GM18520 (cell line): ENCODE measurements around the gene SYT2.
"Not testable (repeated sequence)": the region's sequence is repeated elsewhere in the genome, so short reads cannot be mapped to it uniquely, and the experiment has no call there.

Source experiments
- ATAC-seq: cut with Tn5 transposase; IDR thresholded peaks from one replicate; pipeline ENCODE4 v1.9.1; 2021; ENCODE audit not compliant: unreplicated experiment

The SYT2 gene

GRCh38 chr1:202599669-202600431, 110.4 kb downstream of the SYT2 start:
- ATAC-seq: no peak

GRCh38 chr1:202597090-202597761, 113.0 kb downstream of the SYT2 start:
- ATAC-seq: no peak

DNA sequence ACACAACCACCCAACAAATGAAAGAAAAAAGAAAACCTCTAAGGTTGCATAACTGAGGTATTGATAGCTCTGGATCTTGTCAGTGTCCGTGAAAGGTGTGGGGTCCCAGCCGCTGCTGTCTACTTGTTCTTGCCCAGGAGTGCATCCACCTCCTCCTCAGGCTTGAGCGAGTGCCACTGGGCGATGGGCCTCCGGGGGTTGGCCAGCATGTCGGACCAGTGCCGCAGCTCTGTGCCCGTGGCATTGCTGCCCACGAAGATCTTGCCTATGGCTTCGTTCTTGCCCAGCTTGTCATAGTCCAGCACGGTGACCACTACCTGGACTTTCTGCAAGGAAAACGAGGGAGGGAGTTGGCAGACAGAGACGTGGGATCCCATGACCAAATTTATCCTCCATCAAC, 113.6 kb downstream of the SYT2 start:
- ATAC-seq: no peak

DNA sequence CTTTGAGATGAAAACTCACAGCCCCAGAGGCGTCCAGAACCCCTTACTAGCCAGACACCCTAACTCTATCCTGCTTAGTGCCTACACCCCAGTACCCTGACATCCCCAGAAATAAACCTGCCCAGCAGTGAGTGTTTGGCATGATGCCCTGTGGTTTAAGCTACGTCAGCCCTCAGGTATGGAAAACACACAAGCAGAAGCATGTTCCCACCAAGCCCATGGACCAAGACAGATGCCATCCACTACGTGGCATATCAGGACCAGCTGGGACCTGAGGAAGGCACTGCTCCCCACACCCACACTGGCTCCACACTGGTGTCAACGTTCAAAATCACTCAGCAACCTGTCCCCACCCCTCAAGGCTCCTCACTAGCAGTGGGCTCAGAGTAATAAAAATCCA, 116.4 kb downstream of the SYT2 start:
- ATAC-seq: no peak

GRCh38 chr1:202592146-202592545, 118.1 kb downstream of the SYT2 start:
- no peak for ATAC-seq

GRCh38 chr1:202591515-202591914, 118.7 kb downstream of the SYT2 start:
- ATAC-seq: no peak

DNA sequence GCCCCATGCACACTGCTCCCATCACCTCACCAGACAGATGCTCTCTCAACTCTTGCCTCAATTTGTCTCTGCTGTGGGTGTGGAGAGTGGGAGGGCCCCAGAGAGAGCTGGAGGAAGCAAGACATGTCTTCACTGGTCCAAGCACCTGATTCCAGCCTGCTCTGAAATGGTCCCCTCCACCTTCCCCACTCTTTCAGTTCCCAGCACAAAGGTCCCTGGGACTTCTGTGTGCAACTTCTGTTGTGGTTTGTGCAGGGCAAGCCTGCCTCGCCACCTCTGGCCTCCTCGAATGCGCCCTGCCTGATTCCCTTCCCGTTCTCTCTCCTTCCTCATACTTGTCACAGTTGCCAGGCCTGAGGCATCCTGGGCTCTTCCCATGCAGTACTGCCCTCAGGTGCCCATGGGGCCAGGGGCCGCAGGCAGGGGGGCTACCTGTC, 119.3 kb downstream of the SYT2 start:
- no peak for ATAC-seq

DNA sequence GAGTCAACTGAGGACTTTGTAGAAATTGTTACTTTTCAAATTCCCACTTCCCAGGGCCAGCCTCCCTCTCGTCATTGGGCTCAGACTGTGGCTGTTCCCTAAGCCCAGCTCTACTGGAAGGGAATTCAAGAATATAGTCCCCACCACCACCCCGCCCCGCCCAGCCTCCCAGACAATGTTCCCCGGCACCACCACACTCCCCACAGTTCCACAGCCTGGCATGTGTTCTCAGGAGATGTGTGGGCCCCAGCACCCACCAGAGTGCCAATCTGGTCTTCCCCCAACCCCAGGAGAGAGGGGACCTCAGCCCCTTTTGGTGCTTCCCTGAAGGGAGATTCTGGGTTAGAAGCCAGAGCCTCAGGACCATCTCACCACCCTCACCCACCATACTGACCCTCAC, 120.1 kb downstream of the SYT2 start:
- ATAC-seq: no peak

DNA sequence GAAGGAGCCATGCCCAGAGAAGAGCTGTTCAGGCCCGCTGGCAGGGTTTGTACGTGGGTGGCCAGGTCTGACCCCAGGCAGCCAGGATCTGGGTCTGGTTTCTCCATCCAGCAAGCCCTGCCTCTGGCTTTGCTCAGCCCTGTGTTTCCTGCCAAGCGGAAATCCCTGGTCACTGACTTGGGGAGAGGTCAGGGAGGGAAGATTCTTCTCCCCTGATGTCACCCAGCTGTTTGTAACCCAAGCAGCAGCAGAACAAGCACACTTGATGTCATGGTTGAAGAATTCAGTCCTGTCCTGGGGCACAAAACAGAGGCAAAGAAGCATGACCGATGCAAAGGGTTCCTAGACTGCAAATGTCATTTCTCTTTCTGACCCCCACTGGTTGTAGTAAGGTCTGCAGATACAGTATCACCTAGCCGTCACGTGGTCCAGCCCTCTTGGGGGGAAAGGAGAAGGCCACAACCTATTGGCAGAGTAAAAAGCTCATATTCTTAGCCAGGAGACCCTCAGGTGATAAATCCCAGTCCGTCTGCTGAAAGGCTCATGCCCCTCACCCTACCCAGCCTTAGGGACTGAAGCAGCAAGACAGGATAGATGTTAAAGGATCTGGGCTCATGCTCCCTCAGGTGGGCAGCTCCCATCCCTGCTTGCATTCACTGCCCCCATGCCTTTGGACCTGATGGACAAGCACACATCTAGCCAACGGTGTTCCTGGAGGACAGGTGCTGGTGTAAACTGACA, 120.9 kb downstream of the SYT2 start:
- ATAC-seq: no peak

GRCh38 chr1:202588503-202589189, 121.6 kb downstream of the SYT2 start:
- ATAC-seq: no peak

DNA sequence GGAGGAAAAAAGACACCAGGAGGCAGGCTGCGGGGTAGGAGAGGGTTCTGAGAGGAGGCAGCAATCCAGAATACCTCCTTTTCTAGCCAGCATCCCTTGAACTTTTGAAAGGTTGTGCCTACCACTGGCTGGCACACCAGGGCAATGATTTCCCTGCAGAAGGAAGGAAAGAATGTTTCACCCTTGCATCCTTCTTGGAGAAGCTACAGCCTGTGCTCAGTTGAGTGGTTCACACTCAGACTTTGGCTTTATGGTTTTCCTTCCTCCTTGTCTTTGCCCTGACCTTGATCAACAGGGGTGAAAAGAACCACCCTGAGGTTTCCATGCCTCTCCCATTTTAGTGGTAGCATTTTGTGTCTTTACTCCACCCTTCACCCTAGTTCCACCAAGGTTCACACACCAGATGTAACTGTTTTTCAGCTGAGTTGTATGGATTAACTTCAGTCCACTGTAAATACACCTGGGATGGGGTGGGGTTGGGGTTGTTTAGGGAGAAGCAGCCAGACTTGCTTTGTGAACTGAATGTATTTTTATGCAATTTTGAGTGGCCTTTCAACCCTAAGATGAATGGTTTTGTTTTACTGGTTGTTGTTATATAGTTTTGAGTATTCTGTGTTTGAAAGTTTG, 122.3 kb downstream of the SYT2 start:
- no peak for ATAC-seq

DNA sequence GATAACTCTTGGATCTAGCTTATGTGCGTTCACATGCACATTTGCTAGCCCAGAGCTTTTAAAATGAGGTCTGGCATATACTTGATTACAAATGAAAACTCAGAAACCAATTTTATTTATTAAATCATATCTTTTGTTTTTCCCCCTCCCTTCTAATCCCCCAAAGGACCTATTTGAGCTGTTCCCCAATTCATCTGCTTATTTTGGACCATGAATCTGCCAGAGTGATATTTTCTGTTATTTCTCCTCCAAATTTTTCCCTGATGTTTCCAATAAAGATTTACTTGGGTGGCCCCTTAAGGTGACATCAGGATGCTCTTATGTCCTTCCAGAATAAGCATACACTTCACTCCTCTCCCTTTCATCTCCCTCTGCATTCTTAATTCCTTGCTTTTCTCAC, 123.4 kb downstream of the SYT2 start:
- no peak for ATAC-seq

DNA sequence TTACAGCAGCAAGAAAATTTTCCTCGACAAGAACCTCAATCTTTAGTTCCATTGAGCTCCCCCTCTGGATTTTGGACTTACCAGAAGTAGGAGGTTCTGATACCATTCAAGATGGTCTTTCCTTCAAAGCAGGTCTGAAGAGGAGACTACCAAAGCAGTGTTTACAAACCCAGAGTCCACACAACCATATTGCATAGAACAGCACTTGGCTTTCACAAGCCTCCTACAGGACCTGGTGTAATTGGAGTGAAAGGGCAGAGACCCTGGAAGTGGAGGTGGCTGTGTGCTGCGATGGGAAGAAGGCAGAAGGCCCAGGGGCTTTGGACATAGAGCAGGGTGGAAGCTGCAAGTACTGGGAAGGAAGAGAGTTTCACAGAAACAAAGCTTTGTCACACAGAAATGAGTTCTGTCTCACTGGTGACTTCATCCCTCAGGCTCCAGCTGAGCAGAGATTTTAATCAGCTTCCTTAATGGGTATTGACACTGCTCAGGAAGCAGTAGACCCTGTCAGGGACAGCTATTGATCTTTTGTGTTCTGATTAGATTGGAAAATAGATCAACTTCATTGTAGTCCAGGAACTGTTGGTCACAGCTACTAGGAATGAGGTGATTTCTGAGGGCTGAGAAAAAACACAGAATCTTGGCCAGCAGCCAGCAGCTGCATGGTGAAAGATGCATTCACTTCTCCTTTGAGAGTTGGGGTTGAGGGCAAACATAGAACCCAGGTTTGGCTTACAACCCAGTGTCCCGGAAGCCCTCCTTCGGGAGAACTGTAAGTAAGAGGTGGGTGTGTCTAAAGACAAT, 124.0 kb downstream of the SYT2 start:
- no peak for ATAC-seq

DNA sequence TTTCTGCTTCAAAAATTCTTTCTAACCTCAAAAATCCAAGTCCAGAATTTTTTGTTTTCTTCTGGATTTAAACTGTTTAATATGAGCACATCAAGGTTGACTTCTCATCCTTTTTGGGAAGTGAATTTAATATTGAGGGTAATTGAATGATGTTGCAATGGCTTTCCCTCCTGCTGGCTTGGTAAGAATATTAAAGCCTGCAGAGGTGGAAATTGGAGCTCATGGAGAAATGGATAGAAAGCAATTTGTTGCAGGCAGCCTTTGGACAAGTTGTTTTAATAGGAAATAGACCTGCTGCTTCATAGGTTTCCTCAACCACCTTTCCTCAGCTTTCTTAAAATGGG, 124.7 kb downstream of the SYT2 start:
- ATAC-seq: no peak

- ATAC-seq: no peak
These were observed 125.3 kb downstream of the SYT2 start for GRCh38 chr1:202584707-202585589.

- ATAC-seq: not testable (repeated sequence)
These were observed 127.9 kb downstream of the SYT2 start for GRCh38 chr1:202582350-202582749.

- no peak for ATAC-seq
These were observed 129.6 kb downstream of the SYT2 start for GRCh38 chr1:202580619-202581018.

DNA sequence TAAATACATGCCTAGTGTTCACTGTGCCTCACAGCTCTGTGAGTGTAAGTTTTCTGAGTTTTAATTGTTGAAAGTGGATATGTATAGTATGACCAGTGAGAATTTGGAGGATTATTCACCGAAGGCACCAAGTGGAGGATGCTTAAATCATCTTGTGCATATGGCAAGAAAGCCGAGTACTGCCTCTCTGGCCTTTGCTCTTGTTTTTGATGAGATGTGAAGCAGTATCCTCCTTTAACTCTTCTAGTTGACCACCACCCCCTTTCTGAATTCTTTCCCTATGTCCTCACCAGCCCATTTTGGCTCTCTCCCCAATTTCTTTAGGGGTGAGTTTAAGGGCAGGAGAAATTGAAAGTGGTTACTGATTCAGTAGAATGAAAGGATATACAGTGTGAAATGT, 130.4 kb downstream of the SYT2 start:
- no peak for ATAC-seq

GRCh38 chr1:202578565-202578964, 131.7 kb downstream of the SYT2 start:
- no peak for ATAC-seq
